HL-60 (cell line): Measurements from ENCODE around the gene FKBP15.

Source experiments
- GABPA ChIP-seq: IDR thresholded peaks from 2 replicates; pipeline ENCODE4 v1.6.1; 2012; ENCODE audit warnings: low read depth
- POLR2AphosphoS5 ChIP-seq: IDR thresholded peaks from 2 replicates; pipeline ENCODE4 v1.6.1; 2012; ENCODE audit warnings: low read depth
- REST ChIP-seq: IDR thresholded peaks from 2 replicates; pipeline ENCODE4 v1.6.1; 2012; ENCODE audit warnings: low read depth; ENCODE audit not compliant: insufficient replicate concordance
- TF ChIP-seq, protein P1 (sequence below): IDR thresholded peaks from one replicate; pipeline ENCODE4 v1.5.1; 2011; ENCODE audit warnings: low read length, control low read depth, inconsistent platforms; ENCODE audit not compliant: insufficient read depth

DNA sequence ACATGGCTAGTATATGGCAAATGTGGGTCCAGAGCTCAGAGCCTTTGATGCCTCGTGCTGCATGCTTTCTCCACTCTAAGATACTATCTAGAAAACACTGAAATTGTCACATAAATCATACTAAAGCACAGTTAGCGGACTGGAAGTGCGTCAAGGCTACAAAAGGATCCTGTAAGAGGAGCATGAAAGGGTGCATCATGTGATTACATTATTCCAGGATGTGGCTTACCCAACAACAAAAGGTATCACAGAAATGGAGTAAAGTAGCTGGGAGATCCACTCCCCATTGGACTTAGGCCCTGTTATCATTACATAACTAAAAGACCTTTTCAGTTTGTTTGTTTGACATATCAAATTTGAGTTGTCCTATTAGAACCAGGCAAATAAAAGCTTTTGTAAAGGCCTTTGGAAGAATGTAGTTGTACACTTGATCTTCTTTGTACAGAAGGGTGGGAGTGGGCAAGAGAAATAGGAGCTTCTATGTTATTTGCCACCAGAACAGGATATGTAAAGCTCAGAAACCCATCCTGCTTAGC lies 7.1 kb upstream of the FKBP15 start:
- no peak for TF ChIP-seq REST
- TF ChIP-seq, protein P1, sequence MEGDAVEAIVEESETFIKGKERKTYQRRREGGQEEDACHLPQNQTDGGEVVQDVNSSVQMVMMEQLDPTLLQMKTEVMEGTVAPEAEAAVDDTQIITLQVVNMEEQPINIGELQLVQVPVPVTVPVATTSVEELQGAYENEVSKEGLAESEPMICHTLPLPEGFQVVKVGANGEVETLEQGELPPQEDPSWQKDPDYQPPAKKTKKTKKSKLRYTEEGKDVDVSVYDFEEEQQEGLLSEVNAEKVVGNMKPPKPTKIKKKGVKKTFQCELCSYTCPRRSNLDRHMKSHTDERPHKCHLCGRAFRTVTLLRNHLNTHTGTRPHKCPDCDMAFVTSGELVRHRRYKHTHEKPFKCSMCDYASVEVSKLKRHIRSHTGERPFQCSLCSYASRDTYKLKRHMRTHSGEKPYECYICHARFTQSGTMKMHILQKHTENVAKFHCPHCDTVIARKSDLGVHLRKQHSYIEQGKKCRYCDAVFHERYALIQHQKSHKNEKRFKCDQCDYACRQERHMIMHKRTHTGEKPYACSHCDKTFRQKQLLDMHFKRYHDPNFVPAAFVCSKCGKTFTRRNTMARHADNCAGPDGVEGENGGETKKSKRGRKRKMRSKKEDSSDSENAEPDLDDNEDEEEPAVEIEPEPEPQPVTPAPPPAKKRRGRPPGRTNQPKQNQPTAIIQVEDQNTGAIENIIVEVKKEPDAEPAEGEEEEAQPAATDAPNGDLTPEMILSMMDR = no peak
- no peak for TF ChIP-seq POLR2AphosphoS5
- TF ChIP-seq GABPA = no peak
